GM18511 (cell line): Measurements from ENCODE around the gene UBE2R2.
"Not testable (repeated sequence)": the region's sequence is repeated elsewhere in the genome, so short reads cannot be mapped to it uniquely, and the experiment has no call there.

Experiments used
- ATAC-seq: cut with Tn5 transposase; IDR thresholded peaks from one replicate; pipeline ENCODE4 v1.9.1; 2021; ENCODE audit warnings: mild to moderate bottlenecking, moderate library complexity; ENCODE audit not compliant: unreplicated experiment

The UBE2R2 gene

GRCh38 chr9:33798545-33798944 is 18.4 kb upstream of the UBE2R2 start:
- no peak for ATAC-seq

DNA sequence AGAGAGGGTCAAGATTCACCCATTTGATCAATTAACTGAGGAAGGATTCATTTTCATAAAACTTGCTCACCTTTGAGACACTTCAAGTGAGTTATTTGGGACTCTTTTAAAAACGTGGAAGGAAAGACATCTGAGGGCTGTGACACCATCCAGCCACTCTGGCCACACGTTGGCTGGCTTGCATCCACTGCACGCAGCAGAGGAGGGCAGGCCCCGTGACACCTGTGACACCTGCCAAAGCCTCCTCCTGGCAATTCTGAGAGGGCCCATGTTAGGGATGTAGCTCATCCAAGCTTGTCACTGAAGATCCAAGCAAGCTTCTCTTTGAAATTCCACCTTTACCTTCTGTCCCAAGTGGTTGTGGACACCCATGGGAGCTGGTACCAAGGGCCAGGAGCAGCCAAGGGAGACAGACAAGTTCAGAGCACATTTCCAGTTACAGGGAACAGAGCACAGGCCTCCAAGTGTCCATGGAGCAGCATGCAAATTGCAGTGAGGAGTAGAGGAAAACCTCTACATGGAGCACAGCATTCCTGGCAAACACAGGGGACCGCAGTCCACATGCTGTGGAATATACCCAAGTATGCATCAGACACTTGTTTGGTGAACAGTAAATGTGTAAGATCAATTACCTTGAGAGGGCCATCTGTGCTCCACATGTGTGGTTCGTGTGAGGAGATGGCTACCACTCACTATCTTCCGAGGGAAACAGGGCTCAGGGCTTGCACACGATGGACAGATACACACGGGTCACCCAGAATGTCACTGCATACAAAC is 16.8 kb upstream of the UBE2R2 start:
- no peak for ATAC-seq

- ATAC-seq: no peak
These were observed 16.1 kb upstream of the UBE2R2 start for GRCh38 chr9:33800886-33801285.

- not testable (repeated sequence) for ATAC-seq
These were observed 14.9 kb upstream of the UBE2R2 start for GRCh38 chr9:33801943-33802500.

GRCh38 chr9:33804196-33804595 is 12.8 kb upstream of the UBE2R2 start:
- ATAC-seq: not testable (repeated sequence)

GRCh38 chr9:33807156-33807555 is 9.8 kb upstream of the UBE2R2 start:
- not testable (repeated sequence) for ATAC-seq

DNA sequence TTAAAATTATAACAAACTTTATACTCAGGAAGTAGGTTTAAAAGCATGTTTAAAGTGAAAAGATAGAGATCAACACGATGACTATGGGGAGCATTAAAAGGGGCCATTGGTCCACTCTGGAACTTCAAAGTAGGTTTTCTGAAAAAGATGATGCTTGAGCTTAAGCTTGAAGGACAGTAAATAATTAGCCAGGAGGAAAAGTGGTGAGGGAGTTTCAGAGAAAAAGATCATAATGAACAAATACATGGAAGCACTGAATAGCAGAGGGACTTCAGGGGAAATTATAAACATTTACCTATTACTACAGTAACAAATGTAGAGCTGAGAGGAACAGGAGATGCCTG is 8.0 kb upstream of the UBE2R2 start:
- peak; percentile 44 for ATAC-seq

GRCh38 chr9:33809506-33809905 is 7.5 kb upstream of the UBE2R2 start:
- ATAC-seq: no peak

DNA sequence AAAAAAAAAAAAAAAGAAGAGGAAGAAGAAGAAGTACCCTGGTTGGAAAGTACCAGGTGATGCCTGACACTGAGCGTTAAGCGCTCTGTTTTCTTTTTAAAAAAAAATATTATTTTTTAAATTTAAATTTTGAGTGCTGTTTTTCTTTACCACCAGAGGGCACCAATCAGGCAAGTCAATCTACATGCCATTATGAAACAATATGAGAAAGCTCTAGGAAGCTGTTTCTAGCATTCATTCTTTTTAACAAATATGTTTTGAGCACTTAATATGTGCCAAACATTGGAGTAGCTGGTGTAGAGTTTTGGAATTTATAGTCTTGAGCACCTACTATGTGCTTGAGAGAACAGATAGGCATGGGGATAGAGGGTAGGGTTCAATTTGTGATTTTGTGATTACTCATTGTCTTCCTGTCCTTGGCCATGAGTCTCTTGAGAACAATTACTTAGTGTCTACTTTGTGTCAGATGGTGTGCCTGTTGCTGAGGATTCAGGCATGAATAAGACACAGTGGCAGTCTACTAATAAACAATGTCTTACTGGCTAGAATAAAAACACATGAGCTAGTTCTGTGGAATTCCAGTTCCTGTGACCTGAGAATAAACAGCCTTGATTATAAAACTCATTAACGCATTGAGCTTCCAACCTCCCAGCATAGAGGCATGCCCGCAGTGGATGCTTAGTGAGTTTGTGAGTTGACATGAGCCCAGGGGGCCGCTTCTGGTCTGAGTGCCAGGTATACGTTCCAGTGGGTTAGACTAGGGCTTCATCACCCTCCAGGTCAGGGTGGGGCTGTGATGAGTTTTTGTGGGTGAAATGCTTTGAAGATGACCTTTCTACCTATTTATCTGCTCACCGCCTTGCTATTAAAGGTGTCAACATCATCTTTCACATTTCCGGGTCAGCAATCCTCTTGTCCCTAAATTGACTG is 3.0 kb upstream of the UBE2R2 start:
- ATAC-seq: no peak

DNA sequence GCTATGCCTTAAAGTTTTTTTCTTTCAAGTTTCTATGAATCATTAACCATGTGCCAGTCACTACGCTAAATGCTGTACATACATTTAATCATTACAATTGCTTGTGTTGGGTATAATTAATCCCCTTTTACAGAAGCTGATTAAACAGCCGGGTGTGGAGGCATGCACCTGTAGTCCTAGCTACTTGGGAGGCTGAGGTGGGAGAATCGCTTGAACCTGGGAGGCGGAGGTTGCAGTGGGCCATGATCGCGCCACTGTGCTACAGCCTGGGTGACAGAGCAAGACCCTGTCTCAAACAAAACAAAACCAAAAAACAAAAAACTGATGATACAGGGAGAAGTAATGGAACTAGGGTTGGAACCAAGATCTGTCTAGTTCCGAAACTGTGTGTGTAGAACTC is 1.2 kb upstream of the UBE2R2 start:
- no peak for ATAC-seq

- peak; percentile 26 for ATAC-seq
These were observed 587 bp downstream of the UBE2R2 start for GRCh38 chr9:33817327-33818166.

- no peak for ATAC-seq
These were observed 1.3 kb downstream of the UBE2R2 start for GRCh38 chr9:33818167-33818846.

DNA sequence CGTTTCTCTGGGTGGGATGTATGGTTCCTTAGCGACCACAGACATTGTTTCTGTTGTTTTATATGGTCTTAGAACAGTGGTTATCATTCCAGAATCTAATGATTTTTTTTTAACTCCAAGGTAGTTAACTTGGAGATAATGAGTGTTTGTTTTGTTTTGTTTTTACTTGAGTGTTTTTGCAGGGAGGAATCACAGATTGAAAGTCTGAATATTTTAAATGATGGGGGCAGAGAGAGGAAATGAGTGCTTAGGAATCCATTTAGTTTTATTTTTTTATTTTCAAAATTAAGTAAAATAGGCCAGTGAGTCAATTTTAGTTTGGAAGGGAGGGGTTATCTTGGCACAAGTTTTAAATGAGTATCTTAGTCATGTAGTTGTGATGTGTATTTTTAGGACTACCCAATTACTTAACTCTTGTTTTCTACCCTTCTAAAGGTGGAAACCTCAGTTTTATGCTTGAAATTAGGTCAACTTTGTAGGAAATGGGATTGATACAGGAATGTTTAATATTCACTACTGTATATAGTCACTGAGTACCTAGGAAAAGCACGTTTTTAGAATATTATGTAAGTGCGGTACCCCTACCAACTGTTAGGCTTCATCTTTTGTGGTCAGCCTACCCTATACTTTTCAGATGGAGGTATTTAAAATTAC is 2.0 kb downstream of the UBE2R2 start:
- no peak for ATAC-seq

- no peak for ATAC-seq
These were observed 3.3 kb downstream of the UBE2R2 start for GRCh38 chr9:33820231-33820745.

- no peak for ATAC-seq
These were observed 6.8 kb downstream of the UBE2R2 start for GRCh38 chr9:33823801-33824200.

GRCh38 chr9:33827285-33827684 is 10.3 kb downstream of the UBE2R2 start:
- not testable (repeated sequence) for ATAC-seq

DNA sequence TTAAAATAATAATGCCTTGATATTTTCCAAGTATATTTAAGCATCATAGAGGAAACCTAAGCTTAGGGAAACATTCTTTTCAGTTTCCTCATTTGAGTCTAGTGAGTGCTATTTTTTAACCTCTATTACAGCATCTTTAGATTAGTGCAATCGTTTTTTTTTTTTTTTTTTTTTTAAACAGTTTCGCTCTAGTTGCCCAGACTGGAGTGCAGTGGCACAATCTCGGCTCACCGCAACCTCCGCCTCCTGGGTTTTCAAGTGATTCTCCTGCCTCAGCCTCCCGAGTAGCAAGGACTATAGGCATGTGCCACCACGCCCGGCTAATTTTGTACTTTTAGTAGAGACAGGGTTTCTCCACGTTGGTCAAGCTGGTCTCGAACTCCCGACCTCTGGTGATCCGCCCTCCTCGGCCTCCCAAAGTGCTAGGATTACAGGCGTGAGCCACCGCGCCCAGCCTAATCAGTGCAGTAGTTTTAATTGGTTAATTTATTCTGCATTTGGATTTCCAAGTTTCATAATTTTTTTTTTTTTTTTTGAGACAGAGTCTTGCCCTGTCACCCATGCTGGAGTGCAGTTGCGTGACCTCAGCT is 12.8 kb downstream of the UBE2R2 start:
- not testable (repeated sequence) for ATAC-seq

GRCh38 chr9:33835625-33836260 is 18.8 kb downstream of the UBE2R2 start:
- peak; percentile 4 for ATAC-seq

DNA sequence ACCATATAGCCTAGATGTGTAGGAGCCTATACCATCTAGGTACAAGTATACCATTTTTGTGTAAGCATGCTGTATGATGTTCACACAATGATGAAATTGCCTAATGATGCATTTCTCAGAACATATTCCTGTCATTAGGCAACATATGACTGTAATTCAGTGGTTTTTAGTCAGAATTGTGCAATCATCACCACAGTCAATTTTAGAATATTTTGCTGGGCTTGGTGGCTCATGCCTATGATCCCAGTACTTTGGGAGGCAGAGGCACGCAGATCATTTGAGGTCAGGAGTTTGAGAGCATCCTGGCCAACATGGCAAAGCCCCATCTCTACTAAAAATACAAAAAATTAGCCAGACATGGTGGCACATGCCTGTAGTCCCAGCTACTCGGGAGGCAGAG is 19.3 kb downstream of the UBE2R2 start:
- peak; percentile 56 for ATAC-seq
